ENCODE data around the gene TSC22D3.

TSC22D3 gene

GRCh38 chrX:107763647-107764046 lies 11.9 kb downstream of the TSC22D3 start:
- in situ Hi-C loops (cut with HindIII; ENCODE audit: low sequenced_read_pairs): no loop called here

- in situ Hi-C loops (cut with HindIII; ENCODE audit: low sequenced_read_pairs): no loop called here
Measured at GRCh38 chrX:107760304-107761077, 15.1 kb downstream of the TSC22D3 start.

- in situ Hi-C loops (cut with HindIII; ENCODE audit: low sequenced_read_pairs): no loop called here
Measured at GRCh38 chrX:107758231-107758766, 17.3 kb downstream of the TSC22D3 start.

- in situ Hi-C loops (cut with HindIII; ENCODE audit: low sequenced_read_pairs): no loop called here
Measured at GRCh38 chrX:107755721-107756120, 19.9 kb downstream of the TSC22D3 start.

GRCh38 chrX:107753187-107753586 lies 22.4 kb downstream of the TSC22D3 start:
- in situ Hi-C loops (cut with HindIII; ENCODE audit: low sequenced_read_pairs): no loop called here

GRCh38 chrX:107752714-107753113 lies 22.9 kb downstream of the TSC22D3 start:
- in situ Hi-C loops (cut with HindIII; ENCODE audit: low sequenced_read_pairs): no loop called here

- in situ Hi-C loops (cut with HindIII; ENCODE audit: low sequenced_read_pairs): no loop called here
Measured at GRCh38 chrX:107752043-107752442, 23.5 kb downstream of the TSC22D3 start.

- in situ Hi-C loops (cut with HindIII; ENCODE audit: low sequenced_read_pairs): no loop called here
Measured at GRCh38 chrX:107750861-107751445, 24.6 kb downstream of the TSC22D3 start.

GRCh38 chrX:107750263-107750662 lies 25.3 kb downstream of the TSC22D3 start:
- in situ Hi-C loops (cut with HindIII; ENCODE audit: low sequenced_read_pairs): no loop called here

- in situ Hi-C loops (cut with HindIII; ENCODE audit: low sequenced_read_pairs): no loop called here
Measured at GRCh38 chrX:107748506-107748905, 27.1 kb downstream of the TSC22D3 start.

- in situ Hi-C loops (cut with HindIII; ENCODE audit: low sequenced_read_pairs): no loop called here
Measured at GRCh38 chrX:107747596-107748161, 27.9 kb downstream of the TSC22D3 start.

GRCh38 chrX:107744868-107745267 lies 30.7 kb downstream of the TSC22D3 start:
- in situ Hi-C loops (cut with HindIII; ENCODE audit: low sequenced_read_pairs): loop anchor here (5.0 kb wide), 1 partner anchor 72 kb away; no protein-coding TSS in a partner anchor

- in situ Hi-C loops (cut with HindIII; ENCODE audit: low sequenced_read_pairs): loop anchor here (5.0 kb wide), 1 partner anchor 73 kb away; no protein-coding TSS in a partner anchor
Measured at GRCh38 chrX:107743995-107744394, 31.6 kb downstream of the TSC22D3 start.

- in situ Hi-C loops (cut with HindIII; ENCODE audit: low sequenced_read_pairs): loop anchor here (5.0 kb wide), 1 partner anchor 75 kb away; no protein-coding TSS in a partner anchor
Measured at GRCh38 chrX:107742700-107743191, 32.8 kb downstream of the TSC22D3 start.

- in situ Hi-C loops (cut with HindIII; ENCODE audit: low sequenced_read_pairs): loop anchor here (5.0 kb wide), 1 partner anchor 76 kb away; no protein-coding TSS in a partner anchor
Measured at GRCh38 chrX:107741404-107741790, 34.2 kb downstream of the TSC22D3 start.

GRCh38 chrX:107739541-107739940 lies 36.0 kb downstream of the TSC22D3 start:
- in situ Hi-C loops (cut with HindIII; ENCODE audit: low sequenced_read_pairs): no loop called here

GRCh38 chrX:107738768-107739167 lies 36.8 kb downstream of the TSC22D3 start:
- in situ Hi-C loops (cut with HindIII; ENCODE audit: low sequenced_read_pairs): no loop called here

- in situ Hi-C loops (cut with HindIII; ENCODE audit: low sequenced_read_pairs): no loop called here
Measured at GRCh38 chrX:107738272-107738671, 37.3 kb downstream of the TSC22D3 start.

- in situ Hi-C loops (cut with HindIII; ENCODE audit: low sequenced_read_pairs): no loop called here
Measured at GRCh38 chrX:107736781-107737531, 38.6 kb downstream of the TSC22D3 start.

- in situ Hi-C loops (cut with HindIII; ENCODE audit: low sequenced_read_pairs): loop anchor here (5.0 kb wide), 2 partner anchors 53 to 57 kb away; no protein-coding TSS in a partner anchor
Measured at GRCh38 chrX:107734646-107735045, 40.9 kb downstream of the TSC22D3 start.

- in situ Hi-C loops (cut with HindIII; ENCODE audit: low sequenced_read_pairs): loop anchor here (5.0 kb wide), 2 partner anchors 54 to 56 kb away; no protein-coding TSS in a partner anchor
Measured at GRCh38 chrX:107733686-107734085, 41.9 kb downstream of the TSC22D3 start.
